Stimulated activated CD8-positive, alpha-beta memory T cell treated with anti-CD3 and anti-CD28 coated beads, Interleukin-15, amount 100 ng/mL, for 24 hours (primary cell): Measurements from ENCODE around the gene GAB4.

ENCODE experiments used
- DNase-seq: peaks from one replicate; pipeline ENCODE4 v3.0.0-alpha.2; 2020; ENCODE audit warnings: low read depth

Gene GAB4

DNA sequence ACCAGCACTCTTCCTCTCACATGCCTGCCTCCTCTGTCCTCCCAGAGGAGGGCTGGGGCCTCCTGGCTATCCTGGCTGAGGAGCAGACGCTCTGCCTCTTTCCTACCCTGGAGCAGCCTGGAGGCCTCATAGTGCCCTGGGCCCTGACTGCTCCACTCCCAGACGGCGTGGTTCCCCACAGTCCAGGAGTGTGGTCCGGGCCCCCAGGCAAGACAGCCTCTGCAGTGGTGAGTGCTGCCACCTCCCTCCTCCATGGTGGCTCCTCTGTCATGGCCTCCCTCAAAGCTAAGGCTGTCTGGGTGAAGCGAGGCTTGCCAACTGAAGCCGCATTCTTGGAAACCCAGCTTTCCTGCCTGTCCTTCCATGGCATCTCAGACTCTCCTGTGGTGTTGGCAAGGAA, 19.8 kb downstream of the GAB4 start:
- DNase-seq = no peak

DNA sequence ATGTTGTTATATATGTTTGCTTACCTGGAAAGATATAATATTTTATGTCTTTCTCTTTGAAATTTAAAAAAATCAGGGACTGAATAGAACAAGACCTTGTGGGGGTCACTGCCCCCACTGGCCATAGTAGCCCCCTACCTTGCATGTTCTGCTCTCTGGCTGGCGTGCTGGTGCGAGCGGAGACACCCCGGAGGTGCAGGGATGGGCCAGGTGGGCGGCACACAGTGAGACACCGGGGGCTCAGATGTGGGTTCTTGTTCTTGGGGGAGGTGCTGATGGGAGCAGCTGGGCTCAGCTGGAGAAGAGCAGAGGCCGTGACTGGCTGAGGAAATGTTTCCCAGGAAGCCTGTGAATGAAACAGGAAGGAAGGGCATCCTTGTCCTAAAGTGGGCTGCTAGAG, 20.2 kb downstream of the GAB4 start:
- DNase-seq = no peak

GRCh38 chr22:16975155-16975885, 32.7 kb downstream of the GAB4 start:
- no peak for DNase-seq

GRCh38 chr22:16974298-16975084, 33.5 kb downstream of the GAB4 start:
- no peak for DNase-seq

GRCh38 chr22:16973591-16974297, 34.3 kb downstream of the GAB4 start:
- no peak for DNase-seq

GRCh38 chr22:16972311-16972710, 35.7 kb downstream of the GAB4 start:
- no peak for DNase-seq

- no peak for DNase-seq
These were observed 37.6 kb downstream of the GAB4 start for GRCh38 chr22:16970446-16970845.

DNA sequence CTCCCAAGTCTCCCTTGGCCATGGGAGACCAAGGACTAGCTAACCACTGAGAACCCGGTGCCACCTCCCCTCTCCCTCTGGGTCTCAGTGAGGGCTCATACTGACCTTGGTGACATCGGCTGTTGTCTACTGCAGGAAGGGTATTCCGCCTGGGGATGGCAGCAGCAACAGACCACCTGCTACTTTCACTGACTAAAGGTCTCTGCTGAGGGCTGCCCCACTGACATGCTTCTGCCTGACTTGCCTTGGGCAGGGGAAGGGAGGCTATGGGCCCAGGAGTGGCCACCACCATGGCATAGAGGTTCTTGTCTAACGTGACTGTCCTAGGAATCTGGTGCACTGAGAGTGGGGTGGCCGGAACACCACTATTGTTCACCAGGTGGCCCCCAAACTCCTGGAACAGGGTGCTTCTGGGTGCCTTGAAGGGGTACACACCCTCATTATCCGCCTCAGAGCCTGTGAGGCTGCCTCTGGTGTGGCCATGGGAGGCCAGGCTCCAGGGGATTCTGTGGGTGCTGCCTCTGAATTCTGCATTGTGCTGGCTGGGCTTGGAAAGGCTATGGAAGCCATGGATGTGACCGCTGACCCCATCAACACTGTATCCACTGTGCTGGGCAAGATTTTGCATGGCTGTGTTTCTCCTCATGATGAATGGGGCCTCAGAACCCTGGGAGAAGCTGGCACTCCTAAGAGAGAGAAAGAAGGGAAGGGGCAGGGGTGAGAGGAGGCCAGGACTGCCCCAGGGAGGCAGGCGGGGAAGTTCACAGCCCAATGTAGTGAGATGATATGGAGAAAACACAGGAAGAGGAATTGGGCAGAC, 38.3 kb downstream of the GAB4 start:
- no peak for DNase-seq

DNA sequence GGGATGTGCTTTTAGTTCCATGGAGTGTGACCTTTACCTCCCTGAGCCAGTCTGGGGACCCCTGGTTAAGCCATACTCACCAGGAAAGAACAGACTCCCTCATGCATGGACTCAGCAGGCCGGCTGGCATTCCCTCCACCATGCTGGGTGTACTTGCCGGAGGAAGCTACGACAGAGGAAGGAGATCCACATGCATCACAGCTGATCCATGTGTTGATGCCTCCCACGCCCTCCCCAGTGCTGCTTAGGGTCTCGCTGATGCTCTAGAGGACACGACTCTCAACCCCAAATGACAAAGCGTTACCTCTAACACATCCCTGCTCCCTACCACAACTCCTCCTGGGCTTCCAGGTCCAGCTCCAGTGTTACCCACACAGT, 39.8 kb downstream of the GAB4 start:
- no peak for DNase-seq

DNA sequence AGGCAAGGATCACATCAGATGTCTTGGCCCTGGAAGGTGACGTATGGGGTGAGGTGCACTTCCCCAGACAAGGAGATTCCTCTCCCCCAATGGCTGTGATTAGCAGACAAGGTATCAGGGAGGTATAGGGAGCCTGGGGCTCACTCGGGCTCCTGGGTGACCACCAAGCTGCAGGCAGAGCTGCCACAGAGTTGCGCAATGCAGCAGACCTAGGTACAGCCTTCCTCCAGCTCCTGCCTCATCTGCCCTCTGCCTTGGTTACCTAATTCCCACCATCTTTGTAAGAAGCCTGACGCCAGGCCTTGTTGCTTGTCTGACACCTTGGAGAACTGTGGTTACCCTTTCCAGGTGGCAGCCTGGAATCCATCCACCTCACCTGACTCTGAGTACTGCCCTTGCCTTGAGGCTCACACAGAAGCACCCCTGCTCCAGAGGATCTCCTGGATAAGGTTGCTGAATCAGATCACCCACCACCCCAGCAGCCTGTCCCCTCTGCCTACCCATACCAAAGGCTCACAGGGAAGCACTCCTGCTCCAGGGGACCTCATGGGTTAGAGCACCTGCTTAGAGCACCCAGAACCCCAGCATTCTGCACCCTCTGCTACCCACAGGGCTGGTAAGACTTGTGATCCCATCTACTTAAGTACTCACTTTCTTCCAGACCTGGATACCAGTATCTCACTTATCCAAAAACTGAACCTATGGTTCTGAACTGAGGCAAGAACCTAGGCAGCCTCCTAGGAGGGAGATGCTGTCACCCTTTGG, 40.4 kb downstream of the GAB4 start:
- DNase-seq = no peak

DNA sequence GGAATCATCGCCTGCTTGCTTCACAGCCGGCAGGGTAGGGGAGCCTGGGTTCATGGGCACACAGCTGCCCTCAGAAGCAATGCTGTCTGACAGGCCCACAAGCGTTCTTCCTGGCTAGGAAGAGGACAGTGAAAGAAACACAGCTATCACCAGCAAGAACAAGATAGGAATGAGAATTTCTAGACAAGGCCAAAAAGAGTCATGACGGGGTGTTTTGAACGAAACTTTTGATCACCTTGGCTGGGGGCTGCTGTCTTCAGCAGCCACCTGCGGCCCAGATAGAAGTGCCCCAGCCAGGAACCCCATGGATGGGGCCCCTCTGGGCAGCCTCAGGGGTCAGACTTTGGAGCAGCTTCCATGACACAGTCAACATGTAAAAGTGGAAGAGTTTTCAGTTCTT, 41.8 kb downstream of the GAB4 start:
- DNase-seq = no peak

- no peak for DNase-seq
These were observed 42.5 kb downstream of the GAB4 start for GRCh38 chr22:16965560-16965959.

DNA sequence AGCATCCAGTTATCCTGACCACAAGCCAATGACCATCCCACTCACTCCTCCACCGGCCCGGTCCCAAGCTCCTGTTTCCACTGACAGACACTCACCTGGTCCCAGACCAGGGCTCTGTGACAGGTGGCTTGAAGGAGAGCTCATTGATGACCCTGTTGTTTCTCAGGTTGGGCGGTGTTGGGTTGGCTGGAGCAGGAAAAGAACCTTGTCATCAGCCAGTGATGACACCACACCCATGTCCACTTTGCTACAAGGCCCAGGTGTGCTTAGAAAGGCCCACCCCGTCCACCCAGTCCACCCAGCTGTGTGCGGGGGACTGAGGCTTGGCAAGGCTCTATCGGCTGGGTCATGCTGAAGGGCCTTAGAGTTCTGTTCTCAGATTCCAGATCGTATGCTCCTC, 42.9 kb downstream of the GAB4 start:
- DNase-seq = no peak

DNA sequence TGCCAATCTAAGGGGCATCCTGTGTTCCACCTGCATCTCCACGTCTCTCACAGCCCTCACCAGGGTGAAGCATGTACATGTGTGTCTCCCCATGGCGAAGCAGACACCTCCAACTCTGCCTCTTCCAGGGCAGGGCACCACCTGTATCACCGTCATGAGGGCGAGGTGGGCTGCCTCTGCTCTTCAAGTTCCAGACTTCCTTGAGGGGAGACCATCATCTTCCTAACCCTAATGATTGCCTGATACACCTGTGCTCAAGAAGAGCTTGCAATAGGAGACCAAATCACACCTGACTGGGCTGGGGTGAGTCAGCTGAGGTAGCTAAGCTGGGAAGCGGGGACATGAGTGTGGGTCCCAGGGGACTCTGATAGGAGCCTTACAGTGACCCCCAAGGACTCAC, 43.7 kb downstream of the GAB4 start:
- DNase-seq = no peak

DNA sequence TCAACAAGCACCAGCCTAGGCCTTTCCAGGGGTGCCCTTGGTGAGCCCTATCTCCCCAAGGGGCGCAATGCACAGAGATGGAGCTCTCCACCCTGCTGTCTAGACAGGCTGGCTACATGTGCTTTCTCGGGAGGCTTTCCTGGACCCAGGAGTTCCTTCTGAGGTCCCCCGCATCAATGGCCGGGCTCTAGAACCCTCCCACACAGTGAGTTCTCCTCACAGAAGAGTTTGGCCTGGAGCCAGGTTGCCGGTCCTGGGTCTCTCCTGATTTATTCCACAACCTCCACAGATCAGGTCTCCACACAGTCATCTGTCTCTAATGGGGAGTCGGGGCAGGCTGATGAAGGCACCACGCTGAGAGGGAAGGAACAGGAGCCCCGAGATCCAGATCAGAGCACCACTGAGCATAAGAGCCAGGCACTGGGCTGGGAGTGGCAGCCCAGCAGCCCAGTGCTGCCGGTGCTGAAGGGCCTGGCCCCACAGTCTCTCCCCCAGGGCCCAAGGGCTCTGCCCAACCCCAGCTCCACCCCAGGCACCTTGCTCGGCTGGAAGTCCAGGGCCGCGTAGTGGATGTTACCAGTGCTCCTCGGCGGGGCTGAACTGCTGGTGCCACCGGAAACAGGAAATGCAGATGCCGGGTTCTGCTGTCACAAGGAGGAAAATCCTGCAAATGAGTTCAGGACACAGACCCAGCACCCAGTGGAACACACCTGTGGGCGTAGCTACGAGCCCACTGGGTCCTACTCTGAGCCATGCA, 44.7 kb downstream of the GAB4 start:
- no peak for DNase-seq

- DNase-seq = no peak
These were observed 45.5 kb downstream of the GAB4 start for GRCh38 chr22:16962501-16962900.

- DNase-seq = no peak
These were observed 46.4 kb downstream of the GAB4 start for GRCh38 chr22:16961477-16962186.

DNA sequence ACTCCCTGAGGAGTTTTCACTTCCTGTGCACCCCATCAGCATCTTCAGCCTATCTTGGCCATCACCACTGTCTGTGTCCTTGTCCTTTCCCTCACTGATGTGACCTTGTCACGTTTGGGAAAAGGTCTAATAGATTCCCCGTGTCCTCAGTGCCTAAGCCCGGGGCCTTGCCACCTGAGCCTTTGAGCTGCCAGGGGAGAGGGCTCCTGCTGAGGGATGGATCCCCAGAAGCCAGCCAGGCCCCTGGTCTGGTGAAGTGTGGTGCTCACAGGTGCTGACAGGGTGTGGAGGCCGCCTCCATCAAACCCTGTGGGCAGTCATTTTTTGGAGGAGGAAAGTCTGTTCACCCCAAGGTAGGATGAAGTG, 47.2 kb downstream of the GAB4 start:
- no peak for DNase-seq

DNA sequence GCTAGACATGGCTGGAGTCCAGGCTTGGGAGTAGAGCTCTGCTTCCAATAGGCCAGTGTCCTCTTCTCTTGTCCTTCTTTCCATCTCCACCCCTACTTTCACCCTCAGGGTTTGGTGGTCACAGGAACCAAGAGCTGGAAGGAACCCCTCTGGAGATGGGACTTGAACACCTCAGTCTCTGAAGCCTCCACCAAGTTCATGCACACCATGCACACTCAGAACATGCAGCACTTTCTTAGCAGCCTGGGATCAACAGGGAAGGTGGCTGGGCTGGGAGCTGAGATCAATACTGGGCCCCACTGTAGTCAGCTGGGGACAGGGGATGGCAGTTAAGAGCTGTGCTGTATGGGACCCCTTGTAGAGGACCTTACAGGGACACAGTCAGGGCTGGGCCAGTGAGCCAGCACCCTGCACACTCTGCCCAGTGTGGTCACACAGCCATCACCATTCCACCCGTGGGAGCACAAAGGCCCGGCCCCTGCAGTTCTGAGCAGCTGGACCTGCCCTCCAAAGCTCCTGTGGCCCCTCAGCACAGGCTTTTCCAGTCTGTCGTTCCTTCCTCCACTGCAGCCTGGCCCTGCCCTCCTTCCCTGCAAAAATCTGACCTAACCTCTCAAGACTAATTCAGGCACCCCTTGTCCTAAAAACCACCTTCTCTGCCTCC, 47.7 kb downstream of the GAB4 start:
- DNase-seq = no peak
